Neural progenitor cell (in vitro differentiated cells): Measurements from ENCODE around the gene ACRBP. TPM values are rescaled to one million over a fixed set of nuclear protein-coding genes. Genes with fewer than 3 reads are reported as not detected.

Experiments used
- DNase-seq: peaks from one replicate; pipeline ENCODE4 v3.0.0-alpha.2; 2016; ENCODE audit warnings: low spot score
- H2AFZ ChIP-seq: fragments of 200-600 bp; sonication (generic); replicated peaks from 2 replicates; pipeline ENCODE4 v1.6.1; 2016; ENCODE audit warnings: antibody characterized with exemption
- H3F3A ChIP-seq: fragments of 200-600 bp; sonication (generic); 2 replicates; pipeline ENCODE4 v1.6.1; 2016; ENCODE audit warnings: antibody characterized with exemption, low read depth
- H3K27ac ChIP-seq: fragments of 200-600 bp; sonication (generic); 2 replicates; pipeline ENCODE4 v1.5.1; 2016; ENCODE audit warnings: mild to moderate bottlenecking
- H3K27me3 ChIP-seq: fragments of 200-600 bp; sonication (generic); 2 replicates; pipeline ENCODE4 v1.6.1; 2016; ENCODE audit warnings: mild to moderate bottlenecking, moderate library complexity
- H3K36me3 ChIP-seq: fragments of 200-600 bp; sonication (generic); 2 replicates; pipeline ENCODE4 v1.5.1; 2016
- H3K4me1 ChIP-seq: fragments of 200-600 bp; sonication (generic); 2 replicates; pipeline ENCODE4 v1.6.1; 2016; ENCODE audit warnings: mixed run types
- H3K4me2 ChIP-seq: fragments of 200-600 bp; sonication (generic); 2 replicates; pipeline ENCODE4 v1.6.1; 2016
- H3K4me3 ChIP-seq: fragments of 200-600 bp; sonication (generic); 2 replicates; pipeline ENCODE4 v1.5.1; 2016
- H3K79me2 ChIP-seq: fragments of 200-600 bp; sonication (generic); 2 replicates; pipeline ENCODE4 v1.6.1; 2016; ENCODE audit warnings: low read depth
- H3K9ac ChIP-seq: fragments of 200-600 bp; sonication (generic); 2 replicates; pipeline ENCODE4 v1.6.1; 2016
- H3K9me3 ChIP-seq: fragments of 200-600 bp; sonication (generic); 2 replicates; pipeline ENCODE4 v1.5.1; 2016; ENCODE audit warnings: low read depth
- H4K20me1 ChIP-seq: fragments of 200-600 bp; sonication (generic); 2 replicates; pipeline ENCODE4 v1.6.1; 2016; ENCODE audit warnings: low read depth
- H3K27ac Mint-ChIP-seq: 3 replicates; pipeline ENCODE4 v1.8.0; 2021; ENCODE audit warnings: mixed read lengths
- H3K27me3 Mint-ChIP-seq: 2 replicates; pipeline ENCODE4 v1.8.0; 2022; ENCODE audit warnings: low read depth, mild to moderate bottlenecking, inconsistent platforms, moderate library complexity, mixed read lengths; ENCODE audit not compliant: insufficient read depth
- H3K36me3 Mint-ChIP-seq: 3 replicates; pipeline ENCODE4 v1.8.0; 2021; ENCODE audit warnings: mixed read lengths
- H3K4me1 Mint-ChIP-seq: 3 replicates; pipeline ENCODE4 v1.8.0; 2021; ENCODE audit warnings: mixed read lengths
- H3K4me3 Mint-ChIP-seq: 3 replicates; pipeline ENCODE4 v1.8.0; 2021; ENCODE audit warnings: mild to moderate bottlenecking, moderate library complexity, mixed read lengths
- H3K9me3 Mint-ChIP-seq: 3 replicates; pipeline ENCODE4 v1.8.0; 2020; ENCODE audit warnings: mixed read lengths
- CTCF ChIP-seq: fragments of 200-600 bp; sonication (generic); IDR thresholded peaks from 2 replicates; pipeline ENCODE4 v1.5.1; 2017; ENCODE audit warnings: antibody characterized with exemption, mild to moderate bottlenecking
- EZH2 ChIP-seq: fragments of 200-600 bp; sonication (generic); IDR thresholded peaks from 2 replicates; pipeline ENCODE4 v1.6.1; 2017; ENCODE audit warnings: antibody characterized with exemption, mild to moderate bottlenecking, moderate library complexity
- EZH2phosphoT487 ChIP-seq: fragments of 200-600 bp; sonication (generic); IDR thresholded peaks from 2 replicates; pipeline ENCODE4 v1.6.1; 2017; ENCODE audit warnings: antibody characterized with exemption
- total RNA-seq: library from RNA; depleted of rRNA; stranded (reverse); fragments of >200 nt; gene quantifications from 2 replicates; pipeline ENCODE4 v1.2.3, GENCODE V29; 2015; ENCODE audit warnings: low replicate concordance

Gene ACRBP
- total RNA-seq, 1 donor from 2014 or later: 2.7 TPM

- no peaks in the 10 kb centered on the region for H3K36me3 ChIP-seq
- H2AFZ ChIP-seq: no peak overlapping the region
- no peaks in the 10 kb centered on the region for H3K4me1 ChIP-seq
- no peak overlapping the region for H3K27ac Mint-ChIP-seq
- no peak overlapping the region for H3K27ac ChIP-seq
- no peak overlapping the region for H3K4me3 ChIP-seq
- no peaks in the 10 kb centered on the region for H3F3A ChIP-seq
- TF ChIP-seq EZH2phosphoT487: no peak
- H3K79me2 ChIP-seq: no peaks in the 10 kb centered on the region
- no peak overlapping the region for H3K4me3 Mint-ChIP-seq
- H3K27me3 Mint-ChIP-seq: peaks cover 5% of the 10 kb centered on the region
- H3K9me3 ChIP-seq: no peaks in the 10 kb centered on the region
- DNase-seq: no peak
- H3K36me3 Mint-ChIP-seq: peaks cover 37% of the 10 kb centered on the region
- no peaks in the 10 kb centered on the region for H4K20me1 ChIP-seq
- no peaks in the 10 kb centered on the region for H3K9me3 Mint-ChIP-seq
- no peak overlapping the region for H3K9ac ChIP-seq
- H3K4me2 ChIP-seq: no peak overlapping the region
- H3K4me1 Mint-ChIP-seq: peaks cover 5% of the 10 kb centered on the region
- H3K27me3 ChIP-seq: no peaks in the 10 kb centered on the region
Measured at GRCh38 chr12:6650832-6651231, 3.6 kb upstream of the ACRBP start.

DNA sequence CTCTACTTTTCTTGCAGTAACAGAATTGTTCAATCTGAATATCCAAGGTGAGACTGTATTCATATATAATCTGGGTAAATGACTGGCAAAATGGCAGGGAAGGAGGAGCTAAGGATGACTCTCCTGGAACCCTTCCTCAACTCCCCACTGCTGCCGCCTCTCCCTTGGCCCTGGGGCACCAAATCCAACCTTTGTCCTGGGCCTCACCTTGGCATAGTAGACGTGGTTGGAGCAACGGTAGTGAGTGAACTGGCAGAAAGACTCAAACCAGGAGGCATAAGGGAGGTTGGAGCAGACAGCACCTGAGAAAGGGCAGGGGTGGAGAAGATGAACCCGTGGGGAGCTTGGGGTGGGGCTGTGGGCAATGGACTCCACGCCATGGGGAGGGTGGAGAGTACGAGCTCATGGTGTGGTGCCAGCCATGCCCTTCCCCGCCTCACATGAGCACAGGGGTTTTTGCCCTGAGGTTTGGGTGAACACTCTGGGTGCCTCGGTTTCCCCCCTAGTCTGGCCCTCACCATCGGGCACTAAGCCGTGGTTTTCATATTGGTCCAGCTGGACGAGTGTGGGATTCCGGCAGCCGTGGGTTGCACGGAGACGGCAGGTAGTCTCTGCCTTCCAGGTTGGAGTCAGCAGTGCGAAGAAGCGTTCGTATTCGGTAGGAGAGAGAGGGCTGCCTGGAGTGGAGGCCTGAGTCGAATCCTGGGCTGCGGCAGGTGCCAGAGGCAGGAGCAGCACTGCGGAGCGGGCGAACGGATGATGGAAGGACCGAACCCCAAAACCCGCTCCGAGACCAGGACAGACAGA, 753 bp downstream of the ACRBP start:
- H3F3A ChIP-seq: peaks cover 5% of the 10 kb centered on the region
- no peaks in the 10 kb centered on the region for H3K9me3 ChIP-seq
- no peaks in the 10 kb centered on the region for H3K36me3 ChIP-seq
- DNase-seq: no peak
- Mint-ChIP-seq H3K4me3 (peak overlapping the region; percentile 79), H3K27ac (no peak overlapping the region), H3K27me3 (peaks cover 8% of the 10 kb centered on the region), H3K9me3 (no peaks in the 10 kb centered on the region), H3K36me3 (peaks cover 21% of the 10 kb centered on the region), H3K4me1 (peaks cover 5% of the 10 kb centered on the region)
- no peaks in the 10 kb centered on the region for H3K79me2 ChIP-seq
- peak overlapping the region; percentile 87 for H3K4me2 ChIP-seq
- H3K27me3 ChIP-seq: peaks cover 6% of the 10 kb centered on the region
- H3K9ac ChIP-seq: no peak overlapping the region
- H4K20me1 ChIP-seq: no peaks in the 10 kb centered on the region
- no peak for TF ChIP-seq EZH2
- no peak for TF ChIP-seq CTCF
- TF ChIP-seq EZH2phosphoT487: no peak
- no peaks in the 10 kb centered on the region for H3K4me1 ChIP-seq
- peak overlapping the region; percentile 60 for H2AFZ ChIP-seq
- no peak overlapping the region for H3K27ac ChIP-seq
- peak overlapping the region; percentile 63 for H3K4me3 ChIP-seq

DNA sequence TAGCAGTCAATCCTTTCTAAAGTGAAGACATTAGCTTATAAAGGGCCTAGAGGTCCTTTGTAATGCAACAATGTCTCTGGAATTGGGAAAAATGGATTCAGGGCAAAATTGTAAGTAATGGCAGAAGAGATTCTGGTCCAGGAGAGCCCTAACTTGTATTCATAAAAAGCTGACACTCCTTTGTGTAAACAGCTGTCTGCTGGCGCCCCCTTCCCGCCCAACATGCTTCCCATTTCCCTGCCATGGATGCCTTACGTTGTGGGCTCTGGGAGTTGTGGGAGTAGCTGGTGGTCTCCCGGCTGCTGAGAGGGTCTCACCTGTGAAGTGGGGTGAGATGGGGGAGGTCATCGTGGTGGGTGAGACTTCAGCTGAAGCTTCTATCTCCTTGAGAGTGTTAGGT, 2.3 kb downstream of the ACRBP start:
- TF ChIP-seq EZH2phosphoT487 (no peak), EZH2 (no peak), CTCF (peak; percentile 51)
- Histone ChIP-seq H2AFZ (peak overlapping the region; percentile 65), H3K36me3 (no peaks in the 10 kb centered on the region), H3K9me3 (no peaks in the 10 kb centered on the region), H3K27ac (no peak overlapping the region), H3K4me2 (no peak overlapping the region), H4K20me1 (no peaks in the 10 kb centered on the region), H3K9ac (no peak overlapping the region), H3K4me3 (no peak overlapping the region), H3K27me3 (peaks cover 9% of the 10 kb centered on the region), H3F3A (peaks cover 5% of the 10 kb centered on the region), H3K4me1 (no peaks in the 10 kb centered on the region), H3K79me2 (no peaks in the 10 kb centered on the region)
- Mint-ChIP-seq H3K36me3 (peaks cover 14% of the 10 kb centered on the region), H3K27me3 (peaks cover 11% of the 10 kb centered on the region), H3K27ac (no peak overlapping the region), H3K4me3 (no peak overlapping the region), H3K9me3 (no peaks in the 10 kb centered on the region), H3K4me1 (peaks cover 5% of the 10 kb centered on the region)
- DNase-seq: peak; percentile 57

DNA sequence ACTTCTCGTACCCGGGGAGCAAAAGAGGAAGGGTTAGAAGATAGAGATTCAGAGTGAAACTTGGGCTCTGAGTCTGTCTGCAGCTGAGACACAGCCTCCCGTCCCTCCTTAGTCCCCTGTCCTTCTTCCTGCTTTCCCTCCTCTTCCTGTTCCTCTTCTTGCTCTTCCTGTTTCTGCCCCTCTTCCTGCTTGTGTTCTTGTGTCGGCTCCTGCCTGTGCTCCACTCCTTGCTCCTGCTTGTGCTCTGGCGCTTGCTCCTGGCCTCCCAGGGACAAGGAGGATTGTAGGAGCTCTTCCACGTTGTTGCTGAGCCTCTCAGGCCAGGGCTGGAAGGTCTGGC, 3.0 kb downstream of the ACRBP start:
- H4K20me1 ChIP-seq: no peaks in the 10 kb centered on the region
- Mint-ChIP-seq H3K4me1 (peaks cover 5% of the 10 kb centered on the region), H3K27ac (peak overlapping the region; percentile 1), H3K36me3 (peaks cover 14% of the 10 kb centered on the region), H3K27me3 (peaks cover 13% of the 10 kb centered on the region), H3K9me3 (no peaks in the 10 kb centered on the region), H3K4me3 (no peak overlapping the region)
- H3K4me1 ChIP-seq: no peaks in the 10 kb centered on the region
- no peak overlapping the region for H2AFZ ChIP-seq
- peaks cover 5% of the 10 kb centered on the region for H3F3A ChIP-seq
- no peak overlapping the region for H3K4me3 ChIP-seq
- no peak for DNase-seq
- no peak overlapping the region for H3K4me2 ChIP-seq
- TF ChIP-seq EZH2phosphoT487 (no peak), CTCF (no peak), EZH2 (no peak)
- H3K79me2 ChIP-seq: no peaks in the 10 kb centered on the region
- peaks cover 9% of the 10 kb centered on the region for H3K27me3 ChIP-seq
- no peaks in the 10 kb centered on the region for H3K36me3 ChIP-seq
- H3K9me3 ChIP-seq: no peaks in the 10 kb centered on the region
- no peak overlapping the region for H3K27ac ChIP-seq
- H3K9ac ChIP-seq: no peak overlapping the region
